GM12892 (cell line): Measurements from ENCODE around the gene NR3C1.

ENCODE experiments used
- POLR2A ChIP-seq: IDR thresholded peaks from 2 replicates; pipeline ENCODE4 v1.6.1; 2011; ENCODE audit warnings: low read depth, low read length, control low read depth
- POLR2AphosphoS5 ChIP-seq: IDR thresholded peaks from 2 replicates; pipeline ENCODE4 v1.6.1; 2011; ENCODE audit warnings: low read depth, low read length, control low read depth

DNA sequence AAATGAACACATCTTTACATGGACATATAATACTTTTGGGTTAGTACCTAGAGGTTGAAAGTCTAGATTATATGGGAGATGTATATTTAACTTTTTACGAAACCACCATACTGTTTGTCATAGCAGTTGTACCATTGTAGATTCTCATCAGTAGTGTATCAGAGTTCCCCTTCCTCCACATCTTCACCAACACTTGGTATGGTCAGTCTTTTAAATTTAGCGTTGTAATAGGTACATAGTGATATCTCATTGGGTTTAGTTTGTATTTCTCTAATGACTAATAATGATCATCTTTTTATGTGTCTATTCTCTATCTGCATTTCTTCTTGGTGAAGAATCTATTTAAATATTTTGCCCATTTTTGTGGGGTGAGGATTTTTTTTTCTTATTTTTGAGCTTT is 137.5 kb downstream of the NR3C1 start:
- no peak for TF ChIP-seq POLR2A
- no peak for TF ChIP-seq POLR2AphosphoS5
